GM19324 (cell line): ENCODE results near the gene MAP3K12.
"Not testable (repeated sequence)": the region's sequence is repeated elsewhere in the genome, so short reads cannot be mapped to it uniquely, and the experiment has no call there.

ENCODE experiments used
- ATAC-seq: cut with Tn5 transposase; IDR thresholded peaks from one replicate; pipeline ENCODE4 v1.9.1; 2021; ENCODE audit warnings: mild to moderate bottlenecking, moderate library complexity; ENCODE audit not compliant: unreplicated experiment, low FRiP score

Gene MAP3K12, protein sequence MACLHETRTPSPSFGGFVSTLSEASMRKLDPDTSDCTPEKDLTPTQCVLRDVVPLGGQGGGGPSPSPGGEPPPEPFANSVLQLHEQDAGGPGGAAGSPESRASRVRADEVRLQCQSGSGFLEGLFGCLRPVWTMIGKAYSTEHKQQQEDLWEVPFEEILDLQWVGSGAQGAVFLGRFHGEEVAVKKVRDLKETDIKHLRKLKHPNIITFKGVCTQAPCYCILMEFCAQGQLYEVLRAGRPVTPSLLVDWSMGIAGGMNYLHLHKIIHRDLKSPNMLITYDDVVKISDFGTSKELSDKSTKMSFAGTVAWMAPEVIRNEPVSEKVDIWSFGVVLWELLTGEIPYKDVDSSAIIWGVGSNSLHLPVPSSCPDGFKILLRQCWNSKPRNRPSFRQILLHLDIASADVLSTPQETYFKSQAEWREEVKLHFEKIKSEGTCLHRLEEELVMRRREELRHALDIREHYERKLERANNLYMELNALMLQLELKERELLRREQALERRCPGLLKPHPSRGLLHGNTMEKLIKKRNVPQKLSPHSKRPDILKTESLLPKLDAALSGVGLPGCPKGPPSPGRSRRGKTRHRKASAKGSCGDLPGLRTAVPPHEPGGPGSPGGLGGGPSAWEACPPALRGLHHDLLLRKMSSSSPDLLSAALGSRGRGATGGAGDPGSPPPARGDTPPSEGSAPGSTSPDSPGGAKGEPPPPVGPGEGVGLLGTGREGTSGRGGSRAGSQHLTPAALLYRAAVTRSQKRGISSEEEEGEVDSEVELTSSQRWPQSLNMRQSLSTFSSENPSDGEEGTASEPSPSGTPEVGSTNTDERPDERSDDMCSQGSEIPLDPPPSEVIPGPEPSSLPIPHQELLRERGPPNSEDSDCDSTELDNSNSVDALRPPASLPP

DNA sequence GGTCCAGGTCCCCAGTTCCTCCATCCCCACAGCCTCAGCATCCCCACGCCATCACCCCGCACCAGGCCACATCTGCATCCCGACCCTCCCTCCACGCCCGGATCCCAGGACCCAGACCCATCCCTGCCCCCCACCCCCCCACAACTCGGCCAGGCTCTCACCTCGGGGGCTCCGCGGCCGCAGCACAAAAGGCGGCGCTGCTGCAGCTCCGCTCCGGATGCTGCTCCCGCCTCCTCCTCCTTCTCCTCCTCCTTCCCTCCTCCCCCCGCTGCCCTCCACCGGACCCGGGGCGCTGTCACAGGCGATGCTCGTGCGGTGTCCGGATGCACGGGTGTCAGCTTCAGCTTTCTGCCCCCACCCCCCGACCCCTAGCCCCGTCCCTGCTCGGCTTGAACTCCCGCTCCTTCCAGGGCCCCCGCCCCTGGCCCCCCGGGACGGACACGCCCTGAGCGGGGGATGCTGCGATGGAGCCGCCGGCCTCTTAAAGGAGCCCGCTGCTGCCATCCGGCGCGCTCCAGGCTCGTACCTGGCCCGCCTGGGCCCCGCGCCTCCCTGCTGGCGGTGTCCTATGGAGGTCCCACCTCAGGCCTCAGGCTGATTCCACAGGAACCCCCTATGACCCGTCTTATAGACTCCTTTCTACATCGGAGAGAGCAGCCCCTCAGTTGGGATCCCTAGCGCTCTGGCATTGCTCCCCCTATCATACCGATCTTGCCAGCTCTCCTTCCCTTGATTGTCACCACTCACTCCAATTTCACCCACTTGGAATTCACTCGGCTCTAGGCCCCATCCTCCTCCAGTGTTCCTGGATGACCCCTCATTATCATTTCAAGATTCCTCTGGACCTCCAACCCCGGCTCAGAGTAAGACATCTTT is at the start of gene MAP3K12:
Gene MAP3K12 (minus strand): TSS at position 193 of the 876 bp plus-strand sequence. CDS start 12,067 bp downstream, outside the sequence.
- no peak for ATAC-seq

- ATAC-seq, result not testable (repeated sequence)
Measured at GRCh38 chr12:53548354-53548753, 49.1 kb upstream of the MAP3K12 start.

GRCh38 chr12:53543539-53543938 is 44.3 kb upstream of the MAP3K12 start:
- no peak for ATAC-seq

GRCh38 chr12:53539526-53539925 is 40.3 kb upstream of the MAP3K12 start:
- ATAC-seq, result no peak

DNA sequence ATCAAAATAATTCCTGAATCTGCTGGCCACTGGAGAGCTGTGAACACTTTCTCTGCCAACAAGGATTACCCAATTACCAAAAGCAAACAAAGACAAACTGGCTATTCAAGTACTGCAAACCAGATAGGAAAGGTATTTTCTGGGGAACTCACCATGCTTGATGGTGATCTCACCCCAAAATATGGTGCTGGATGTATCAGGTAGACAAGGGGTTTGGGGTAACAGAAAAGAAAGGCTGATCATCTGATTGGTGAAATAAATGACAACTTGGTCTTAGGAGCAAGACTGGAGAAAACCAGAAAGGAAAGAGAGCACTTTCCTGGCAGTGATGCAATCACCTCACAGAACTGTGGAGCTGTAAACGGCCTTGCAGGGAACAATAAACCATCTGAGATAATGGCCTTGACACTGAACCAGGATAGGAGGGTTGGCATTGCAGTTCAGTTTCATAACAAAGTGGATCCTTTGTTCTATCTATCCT is 39.0 kb upstream of the MAP3K12 start:
- no peak for ATAC-seq

DNA sequence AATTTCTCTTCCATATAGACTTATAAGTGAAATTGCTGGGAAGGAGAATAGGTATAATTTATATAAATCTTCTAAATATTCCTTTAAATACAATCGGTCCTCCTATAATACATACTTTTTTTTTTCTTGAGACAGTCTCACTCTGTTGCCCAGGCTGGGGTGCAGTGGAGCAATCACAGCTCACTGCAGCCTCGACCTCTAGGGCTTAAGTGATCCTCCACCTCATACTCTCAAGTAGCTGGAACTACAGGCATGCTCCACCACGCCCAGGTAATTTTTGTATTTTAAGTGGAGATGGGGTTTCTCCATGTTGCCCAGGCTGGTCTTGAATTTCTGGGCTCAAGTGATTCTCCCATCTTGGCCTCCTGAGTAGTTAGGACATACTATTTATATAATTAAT is 37.7 kb upstream of the MAP3K12 start:
- ATAC-seq, result no peak

DNA sequence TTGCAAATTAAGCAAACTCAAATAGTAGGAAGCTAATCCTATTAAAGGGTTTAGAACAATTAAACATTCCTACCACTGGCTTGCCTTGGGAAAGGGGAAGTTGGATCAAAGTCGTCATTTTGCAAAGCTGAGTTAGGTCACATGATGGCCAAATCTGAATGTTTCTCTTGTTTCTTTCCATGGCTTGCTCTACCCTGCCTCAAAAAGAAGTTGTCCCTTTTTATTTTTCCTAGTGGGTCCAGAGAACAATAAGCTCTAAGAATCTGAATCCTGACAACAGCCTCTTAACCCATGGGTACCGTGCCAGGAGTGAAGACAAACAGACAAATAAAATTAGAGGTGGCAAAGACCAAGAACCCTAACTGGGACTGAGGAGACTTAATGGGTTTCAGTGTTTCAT is 34.2 kb upstream of the MAP3K12 start:
- no peak for ATAC-seq

DNA sequence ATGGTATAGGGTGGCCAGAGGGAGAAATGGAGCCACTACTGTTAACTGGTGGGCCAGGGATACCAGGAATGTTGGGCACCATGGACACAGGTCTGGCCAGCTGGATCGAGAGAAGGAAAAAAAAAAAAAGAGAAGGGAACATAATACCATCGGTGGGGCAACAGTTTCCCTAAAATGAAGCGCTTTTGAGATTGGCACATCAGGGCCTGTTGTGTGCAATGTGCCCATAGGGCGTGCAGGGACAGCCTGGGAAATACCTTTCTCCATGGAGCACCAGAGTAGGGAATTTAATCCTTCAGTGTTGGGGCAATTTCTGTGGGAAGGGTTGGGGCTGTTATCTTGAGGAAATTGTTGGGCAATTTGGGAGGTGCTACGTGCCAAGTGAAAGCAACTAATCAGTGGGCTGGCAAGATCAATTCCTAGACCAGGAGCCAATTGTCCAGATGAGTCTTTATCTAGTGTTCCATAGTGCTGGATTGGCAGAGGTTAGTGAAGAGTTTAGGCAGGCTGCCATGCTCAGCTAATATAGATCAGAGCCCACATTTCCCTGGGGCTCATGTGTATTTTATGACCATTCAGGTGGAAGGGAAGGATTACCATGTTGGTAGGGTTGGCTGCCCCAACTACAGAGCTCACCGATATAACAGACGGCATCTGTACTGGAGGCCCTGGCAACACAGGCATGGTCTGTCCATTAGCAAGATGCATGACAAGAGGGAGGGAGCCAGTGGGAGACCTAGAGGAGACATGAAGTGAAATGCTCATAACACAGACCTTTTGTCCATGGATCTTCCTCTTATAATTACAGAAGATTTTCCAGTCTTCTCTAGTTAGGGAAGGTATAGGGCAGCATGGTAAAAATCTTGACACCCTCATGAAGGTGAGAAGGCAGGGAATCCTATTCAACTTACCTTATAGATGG is 33.5 kb upstream of the MAP3K12 start:
- no peak for ATAC-seq

DNA sequence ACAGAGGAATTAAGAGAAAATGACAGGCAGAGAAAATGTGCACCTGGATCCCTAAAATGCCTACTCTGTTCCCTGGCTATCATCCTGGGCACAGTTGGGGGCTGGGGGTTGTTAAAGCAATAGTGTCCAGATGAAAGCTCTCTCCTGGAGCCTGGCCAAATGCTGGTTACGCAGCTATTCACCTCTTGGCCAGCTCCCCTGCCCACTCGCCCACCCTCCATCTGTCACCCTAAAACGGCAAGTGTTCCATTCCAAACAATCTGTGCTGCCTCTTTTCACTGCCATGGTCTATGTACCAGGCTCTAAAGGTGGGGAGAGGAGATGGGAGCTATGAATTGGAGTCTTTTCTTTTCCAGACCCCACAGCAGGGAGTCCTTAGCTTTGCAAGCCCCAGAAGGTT is 32.8 kb upstream of the MAP3K12 start:
- ATAC-seq, result no peak

DNA sequence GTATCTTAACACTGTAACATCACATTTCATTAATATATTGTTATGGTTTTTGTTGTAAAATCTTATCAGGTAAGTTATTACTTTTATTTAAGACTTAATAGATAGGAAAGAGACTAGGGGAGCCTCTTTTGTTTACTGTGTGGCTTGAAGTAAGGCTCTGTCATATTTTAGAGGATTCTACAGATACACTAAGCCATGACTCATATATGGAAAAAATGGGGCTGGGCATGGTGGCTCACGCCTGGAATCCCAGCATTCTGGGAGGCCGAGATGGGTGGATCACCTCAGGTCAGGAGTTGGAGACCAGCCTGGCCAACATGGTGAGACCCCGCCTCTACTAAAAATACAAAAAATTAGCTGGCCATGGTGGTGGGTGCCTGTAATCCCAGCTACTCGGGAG is 31.7 kb upstream of the MAP3K12 start:
- ATAC-seq, result no peak

- ATAC-seq, result no peak
Measured at GRCh38 chr12:53530061-53530460, 30.8 kb upstream of the MAP3K12 start.

DNA sequence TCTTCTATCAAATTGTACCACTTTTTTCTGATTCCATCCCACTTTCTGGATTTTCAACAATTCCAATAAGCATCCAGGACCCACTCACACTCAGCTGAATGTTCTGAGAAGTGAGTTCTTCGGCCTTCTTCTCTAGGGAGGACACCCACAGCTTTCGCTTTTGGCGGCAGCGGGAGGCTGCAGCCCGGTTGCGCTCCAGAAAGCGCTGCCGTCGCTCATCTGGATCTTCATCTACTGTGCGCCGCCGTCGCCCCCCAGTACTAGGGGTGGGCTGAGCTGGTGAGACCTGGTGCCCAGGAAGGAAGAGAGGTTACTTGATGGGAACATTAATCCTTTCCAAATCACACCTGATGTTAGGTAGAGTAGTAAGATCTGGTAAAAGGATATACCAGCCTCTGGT is 25.2 kb upstream of the MAP3K12 start:
- no peak for ATAC-seq

DNA sequence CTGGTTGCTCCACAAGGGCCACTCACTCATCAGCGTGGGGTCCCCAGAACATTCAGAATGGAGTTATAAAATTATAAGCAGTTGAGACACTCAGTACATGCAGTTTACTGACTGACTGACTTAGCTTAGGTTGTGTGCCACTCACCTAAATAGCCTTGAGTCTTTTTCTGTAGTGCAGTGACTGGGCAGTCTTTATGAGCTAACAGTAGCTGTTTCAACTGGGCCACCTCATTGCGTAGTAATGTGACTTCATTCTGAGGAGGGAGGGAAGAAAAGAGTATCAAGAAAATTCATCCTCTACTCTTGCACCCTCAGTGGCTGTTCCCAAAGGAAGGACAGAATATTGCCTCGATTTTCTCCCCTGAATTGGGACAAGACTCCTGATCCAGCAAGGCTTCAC is 23.9 kb upstream of the MAP3K12 start:
- no peak for ATAC-seq

DNA sequence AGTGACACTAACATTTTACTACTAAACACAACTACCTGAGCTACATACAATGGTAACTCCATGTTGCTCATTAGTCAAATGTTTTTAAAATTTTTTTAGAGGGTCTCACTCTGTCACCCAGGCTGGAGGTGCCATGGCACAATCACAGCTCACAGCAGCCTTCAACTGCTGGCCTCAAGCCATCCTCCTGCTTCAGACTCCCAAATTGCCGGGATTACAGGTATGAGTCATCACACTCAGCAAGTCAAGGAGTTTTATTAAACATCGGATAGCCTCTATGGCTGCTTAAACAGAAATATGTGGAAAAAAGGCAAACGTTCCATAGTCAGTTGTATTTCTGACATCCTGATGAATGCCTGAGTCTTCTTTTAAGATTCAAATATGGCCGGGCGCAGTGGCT is 19.1 kb upstream of the MAP3K12 start:
- no peak for ATAC-seq

GRCh38 chr12:53516758-53517455 is 17.6 kb upstream of the MAP3K12 start:
- ATAC-seq, result no peak

DNA sequence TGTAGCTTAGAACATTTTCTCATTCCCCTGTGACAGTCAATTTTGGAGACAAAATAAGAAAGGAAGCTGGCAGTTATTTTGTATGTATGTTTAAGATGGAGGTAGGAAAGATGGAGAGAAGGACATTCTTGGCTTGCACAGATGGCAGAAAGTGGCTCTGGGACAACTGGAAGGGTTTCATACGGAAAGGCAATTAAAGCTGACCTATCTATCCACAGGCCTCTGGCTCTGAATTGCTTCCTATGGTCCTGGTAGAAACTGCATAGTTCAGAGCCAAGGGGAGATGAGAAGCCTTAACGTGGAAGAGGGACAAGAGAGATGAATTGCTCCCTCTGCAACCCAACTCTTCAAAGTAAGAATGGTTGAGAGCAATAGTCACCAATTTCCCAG is 16.0 kb upstream of the MAP3K12 start:
- no peak for ATAC-seq

- ATAC-seq, result no peak
Measured at GRCh38 chr12:53514628-53515290, 15.5 kb upstream of the MAP3K12 start.

GRCh38 chr12:53513712-53514410 is 14.6 kb upstream of the MAP3K12 start:
- ATAC-seq, result no peak
